ENCODE results near the gene GASK1B. TPM values are rescaled to one million over a fixed set of nuclear protein-coding genes. Genes with fewer than 3 reads are reported as not detected.

The GASK1B gene
- total RNA-seq, 1 experiment from 2014 or later, result 2.2 TPM

- no peak for DNase-seq (ENCODE audit: low spot score)
These were observed 14.0 kb upstream of the GASK1B start for GRCh38 chr4:158186815-158187214.

- no peak for DNase-seq (ENCODE audit: low spot score)
These were observed 9.9 kb upstream of the GASK1B start for GRCh38 chr4:158182736-158183135.

GRCh38 chr4:158181906-158182305 is 9.1 kb upstream of the GASK1B start:
- no peak for DNase-seq (ENCODE audit: low spot score)

DNA sequence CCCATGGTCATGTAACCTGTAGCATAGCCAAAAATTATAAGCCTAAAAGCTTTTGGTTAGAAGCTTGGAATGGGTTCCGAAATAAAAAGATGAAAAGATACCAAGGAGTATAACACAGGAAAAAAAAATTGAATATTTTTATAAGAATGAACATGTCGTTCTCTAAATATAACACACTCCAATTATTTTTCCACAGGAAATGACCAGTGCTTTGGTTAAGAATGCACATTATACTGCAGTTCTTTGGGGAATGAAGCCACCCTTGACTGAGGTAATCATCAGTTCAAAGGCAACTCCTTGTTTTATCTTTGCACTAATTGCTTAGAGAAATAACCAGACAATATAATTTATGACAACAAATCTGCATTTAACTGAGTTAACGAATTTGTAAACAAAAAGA is 6.6 kb upstream of the GASK1B start:
- no peak for DNase-seq (ENCODE audit: low spot score)

GRCh38 chr4:158176776-158177175 is 4.0 kb upstream of the GASK1B start:
- no peak for DNase-seq (ENCODE audit: low spot score)

GRCh38 chr4:158176108-158176507 is 3.3 kb upstream of the GASK1B start:
- no peak for DNase-seq (ENCODE audit: low spot score)

DNA sequence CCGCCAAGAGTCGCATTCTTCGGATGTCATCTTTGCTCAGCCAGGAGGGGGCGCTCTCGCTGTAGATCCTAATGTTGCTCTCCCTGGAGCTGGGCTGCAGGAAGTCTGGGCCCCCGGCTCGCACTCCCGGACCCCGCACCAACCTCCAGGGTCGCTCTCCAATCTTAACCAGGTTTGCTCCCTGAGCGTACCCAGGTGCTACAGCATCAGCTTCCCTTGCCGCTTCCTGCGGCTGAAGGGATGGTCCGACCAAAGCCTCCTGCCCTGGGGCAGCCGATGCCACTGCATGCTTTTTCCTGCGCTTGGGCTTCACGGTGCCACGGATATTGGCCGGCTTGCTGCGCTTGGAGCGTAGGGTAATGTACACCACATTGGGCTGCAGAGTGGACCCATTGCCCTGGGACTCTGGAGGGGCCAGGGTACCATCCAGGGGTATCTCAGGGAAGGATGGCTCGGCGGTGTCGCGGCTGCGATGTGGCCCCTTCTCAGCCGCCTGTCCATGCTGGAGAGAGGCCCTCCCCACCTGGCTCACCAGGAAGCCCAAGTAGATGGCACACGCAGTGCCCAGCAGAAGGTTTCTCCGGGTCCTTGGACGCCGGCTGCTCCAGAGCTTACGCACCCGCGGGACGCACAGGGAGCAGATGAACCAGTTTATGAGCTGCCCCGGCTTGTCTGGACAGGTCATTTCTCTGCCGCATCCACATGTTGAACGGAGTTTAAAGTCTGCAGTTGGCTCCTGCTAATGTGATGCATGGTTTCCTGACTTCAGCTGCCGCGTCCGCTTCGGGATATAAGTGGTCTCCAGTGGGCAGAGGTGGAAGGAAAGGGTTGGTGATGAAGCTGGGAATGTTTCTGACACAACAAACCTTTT is 1.9 kb downstream of the GASK1B start:
- DNase-seq (ENCODE audit: low spot score), result no peak

GRCh38 chr4:158169931-158170690 is 2.7 kb downstream of the GASK1B start:
- no peak for DNase-seq (ENCODE audit: low spot score)

- no peak for DNase-seq (ENCODE audit: low spot score)
These were observed 3.3 kb downstream of the GASK1B start for GRCh38 chr4:158169506-158169905.

GRCh38 chr4:158168606-158169005 is 4.2 kb downstream of the GASK1B start:
- no peak for DNase-seq (ENCODE audit: low spot score)

DNA sequence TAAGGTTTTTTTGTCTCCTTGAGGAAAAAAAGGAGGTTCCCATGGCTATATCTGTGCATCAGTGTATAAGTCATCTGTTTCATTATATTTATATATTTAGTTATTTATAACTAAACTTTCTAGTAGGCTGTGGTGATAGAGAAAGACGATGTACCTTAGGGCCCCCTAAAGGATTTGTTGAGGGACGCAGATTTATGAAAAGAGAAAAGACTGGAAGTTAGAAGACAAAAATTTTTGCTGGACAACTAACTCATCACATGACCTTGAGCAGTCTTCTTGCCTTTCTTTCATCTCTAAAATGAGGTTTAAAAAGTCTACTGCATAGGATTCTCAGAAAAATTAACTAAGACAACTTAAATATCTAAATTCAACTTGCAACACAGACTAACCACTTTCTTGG is 6.1 kb downstream of the GASK1B start:
- no peak for DNase-seq (ENCODE audit: low spot score)

- DNase-seq (ENCODE audit: low spot score), result no peak
These were observed 8.0 kb downstream of the GASK1B start for GRCh38 chr4:158164768-158165213.

GRCh38 chr4:158163941-158164767 is 8.7 kb downstream of the GASK1B start:
- DNase-seq (ENCODE audit: low spot score), result no peak

- no peak for DNase-seq (ENCODE audit: low spot score)
These were observed 10.2 kb downstream of the GASK1B start for GRCh38 chr4:158162631-158163030.

DNA sequence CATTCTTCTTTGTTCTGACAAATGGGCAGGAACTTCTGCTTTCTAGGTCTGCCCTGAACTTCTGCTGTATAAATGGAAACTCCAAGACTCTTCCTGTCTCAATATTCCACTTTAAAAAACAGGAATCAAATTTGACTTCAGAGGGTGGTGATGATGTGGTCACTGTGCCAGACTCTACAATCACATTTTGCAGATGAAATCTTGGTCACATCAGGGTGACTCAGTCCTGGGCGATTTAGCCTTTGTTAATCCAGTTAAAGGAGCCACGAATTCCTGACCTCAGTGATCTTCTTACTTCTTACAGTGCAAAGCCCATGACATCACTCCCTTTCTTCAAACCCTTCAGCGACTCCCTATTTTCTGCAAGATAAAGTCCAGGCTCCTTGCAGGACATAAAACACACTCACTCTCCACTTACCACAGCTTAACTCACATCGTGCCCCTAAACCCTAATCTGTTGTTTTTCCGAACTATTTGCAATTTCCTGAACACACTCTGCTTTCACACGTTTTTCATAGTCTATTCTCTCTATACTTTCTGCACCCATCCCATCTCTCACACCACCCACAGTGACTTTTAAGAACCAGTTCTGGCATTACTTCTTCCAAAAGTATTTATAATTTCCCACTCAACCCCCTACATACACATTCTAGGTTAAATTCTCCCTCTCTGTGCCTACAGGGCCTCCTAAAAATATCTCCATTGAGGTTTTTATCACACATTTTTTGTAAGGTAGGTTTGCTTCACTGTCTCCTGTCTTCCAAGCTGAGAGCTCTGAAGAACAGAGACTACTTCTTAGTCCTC is 11.1 kb downstream of the GASK1B start:
- peak; percentile 79 for DNase-seq (ENCODE audit: low spot score)

DNA sequence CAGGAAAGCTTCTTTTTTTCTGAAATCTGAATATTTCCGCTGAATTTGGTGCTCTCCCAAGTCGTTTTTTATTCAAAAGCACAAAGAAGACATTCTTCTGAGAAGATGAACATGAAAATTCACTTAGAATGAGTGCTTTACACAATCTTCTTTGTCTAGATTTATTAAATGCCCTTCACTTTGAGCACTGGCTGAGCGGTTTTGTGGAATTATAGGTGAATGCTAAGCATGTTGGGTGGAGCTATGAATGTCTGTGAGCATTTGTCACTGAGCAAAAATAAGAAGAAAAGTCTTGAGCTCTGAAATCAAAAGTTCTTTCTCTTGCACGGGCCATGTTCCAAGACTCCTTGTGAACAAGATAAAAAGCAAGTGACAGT is 13.1 kb downstream of the GASK1B start:
- DNase-seq (ENCODE audit: low spot score), result no peak

- DNase-seq (ENCODE audit: low spot score), result no peak
These were observed 13.6 kb downstream of the GASK1B start for GRCh38 chr4:158159054-158159717.

- DNase-seq (ENCODE audit: low spot score), result no peak
These were observed 15.4 kb downstream of the GASK1B start for GRCh38 chr4:158157412-158157811.

DNA sequence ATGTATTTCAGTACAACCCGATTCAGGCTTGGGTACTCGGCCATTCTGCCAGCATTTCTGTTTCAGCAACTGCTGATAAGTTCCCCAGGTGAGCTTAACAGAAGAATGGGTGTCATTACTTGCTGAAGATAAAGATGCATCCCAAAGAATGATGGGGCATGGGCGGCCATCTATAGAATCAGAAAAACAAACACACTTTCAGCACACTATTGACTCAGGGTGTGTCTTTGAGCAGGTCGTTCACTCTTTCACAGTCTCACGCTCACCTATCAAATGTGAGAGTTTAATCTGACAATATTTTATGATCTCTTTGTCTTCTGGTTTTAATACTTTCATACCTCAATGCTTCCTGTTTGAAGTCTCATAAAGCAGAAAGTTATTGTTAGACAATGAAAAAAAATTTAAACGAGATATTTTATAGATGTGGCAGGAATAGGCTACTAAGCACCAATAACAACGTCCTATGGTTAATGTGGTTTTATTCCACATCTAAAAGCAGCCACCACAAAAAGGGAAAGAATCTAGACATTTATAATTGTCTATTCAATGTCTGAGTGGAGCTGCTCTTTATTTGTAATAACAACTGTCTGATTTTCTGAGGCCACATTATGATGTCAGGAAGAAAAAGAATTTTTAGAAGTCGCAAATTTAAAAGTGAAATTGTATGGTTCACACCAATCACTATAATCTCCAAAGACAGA is 17.0 kb downstream of the GASK1B start:
- no peak for DNase-seq (ENCODE audit: low spot score)

DNA sequence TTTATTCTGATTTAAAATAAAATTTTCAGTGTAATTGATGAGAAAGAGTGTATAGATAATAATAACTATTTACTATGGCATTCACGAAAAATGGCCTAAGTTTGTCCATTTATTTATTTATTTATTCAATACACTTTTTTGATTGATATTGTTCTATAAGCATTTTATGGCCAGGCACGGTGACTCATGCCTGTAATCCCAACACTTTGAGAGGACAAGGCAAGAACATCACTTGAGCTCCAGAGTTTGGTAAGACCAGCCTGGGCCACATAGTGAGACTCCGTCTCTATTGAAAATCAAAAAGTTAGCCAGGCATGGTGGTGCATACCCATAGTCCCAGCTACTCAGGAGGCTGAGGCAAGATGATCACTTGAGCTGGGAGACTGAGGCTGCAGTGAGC is 25.7 kb downstream of the GASK1B start:
- DNase-seq (ENCODE audit: low spot score), result no peak

All from H4 (cell line).